ENCODE results near the gene ZNF223.

Gene ZNF223

GRCh38 chr19:44051650-44052402 lies at the start of gene ZNF223:
Gene ZNF223 (plus strand): TSS chr19:44052036. CDS start chr19:44055177, 3,141 bp downstream.
- Histone ChIP-seq H3K27ac (peak within 1 kb of the TSS; percentile 60 to 79), H3K4me3 (peak within 1 kb of the TSS; percentile 89)
- peak; percentile 98 for DNase-seq (ENCODE audit: low spot score)
- no peak for TF ChIP-seq CTCF (IDR thresholded peaks at IDR 0.05)

- Histone ChIP-seq H3K27ac (peak overlapping the region; percentile 29 to 76), H3K4me3 (peak overlapping the region; percentile 80)
- DNase-seq (ENCODE audit: low spot score): no peak
- no peak for TF ChIP-seq CTCF (IDR thresholded peaks at IDR 0.05)
Observed at GRCh38 chr19:44002212-44002565, 49.6 kb upstream of the ZNF223 start.

- no peak for TF ChIP-seq CTCF (IDR thresholded peaks at IDR 0.05)
- peak within 1 kb of the TSS; percentile 29 to 76 for H3K27ac ChIP-seq
- peak; percentile 94 for DNase-seq (ENCODE audit: low spot score)
- peak within 1 kb of the TSS; percentile 80 for H3K4me3 ChIP-seq
Observed at GRCh38 chr19:44002566-44003460, 49.0 kb upstream of the ZNF223 start, which contains the start of gene ZNF230. Gene ZNF230 (plus strand): TSS chr19:44002957. CDS start chr19:44007079, 4,122 bp downstream.

- TF ChIP-seq CTCF (IDR thresholded peaks at IDR 0.05): no peak
- Histone ChIP-seq H3K27ac (peak overlapping the region; percentile 29 to 76), H3K4me3 (peak overlapping the region; percentile 80)
- no peak for DNase-seq (ENCODE audit: low spot score)
Observed at GRCh38 chr19:44003461-44004009, 48.3 kb upstream of the ZNF223 start.

GRCh38 chr19:44005973-44006372 lies 45.9 kb upstream of the ZNF223 start:
- no peak for DNase-seq (ENCODE audit: low spot score)
- Histone ChIP-seq H3K27ac (no peak overlapping the region), H3K4me3 (no peak overlapping the region)
- no peak for TF ChIP-seq CTCF (IDR thresholded peaks at IDR 0.05)

GRCh38 chr19:44007473-44007872 lies 44.4 kb upstream of the ZNF223 start:
- Histone ChIP-seq H3K4me3 (no peak overlapping the region), H3K27ac (no peak overlapping the region)
- DNase-seq (ENCODE audit: low spot score): no peak
- no peak for TF ChIP-seq CTCF (IDR thresholded peaks at IDR 0.05)

Measured in coronary artery (tissue), 2 donors.